GM12891 (cell line): ENCODE data around the gene DIP2C.

Experiments
- POLR2A ChIP-seq: IDR thresholded peaks from 2 replicates; pipeline ENCODE4 v1.6.1; 2011; ENCODE audit warnings: low read depth, low read length, control low read depth
- POLR2AphosphoS5 ChIP-seq: IDR thresholded peaks from 2 replicates; pipeline ENCODE4 v1.6.1; 2011; ENCODE audit warnings: low read depth, low read length, control low read depth

DNA sequence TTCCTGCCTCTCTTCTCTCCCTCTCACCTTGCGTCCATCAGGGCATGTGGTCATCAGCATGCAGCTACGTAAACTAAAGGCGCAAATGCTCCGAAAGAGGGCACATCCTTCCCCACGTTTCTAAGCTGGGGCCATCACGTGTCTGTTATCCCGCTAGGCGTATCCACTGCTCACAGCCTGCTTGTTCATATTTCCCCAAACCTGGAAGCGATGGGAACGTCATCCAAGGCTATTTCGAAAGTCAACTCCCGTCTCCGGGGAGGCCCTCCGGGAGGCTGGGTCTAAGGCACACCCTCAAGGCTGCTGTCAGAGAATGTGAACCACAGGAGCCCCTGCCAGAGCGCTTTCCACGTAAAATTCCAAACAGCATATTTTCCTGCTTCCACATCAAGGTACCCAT lies 199.2 kb downstream of the DIP2C start:
- TF ChIP-seq POLR2A, result no peak
- no peak for TF ChIP-seq POLR2AphosphoS5
